ENCODE results near the gene CEP164.

Gene CEP164

GRCh38 chr11:117442049-117442868 lies 114.6 kb downstream of the CEP164 start:
- no peak for DNase-seq (ENCODE audit: low read depth)
- no peak overlapping the region for H3K4me3 ChIP-seq (ENCODE audit: low read depth, low read length)
- TF ChIP-seq, protein P1, sequence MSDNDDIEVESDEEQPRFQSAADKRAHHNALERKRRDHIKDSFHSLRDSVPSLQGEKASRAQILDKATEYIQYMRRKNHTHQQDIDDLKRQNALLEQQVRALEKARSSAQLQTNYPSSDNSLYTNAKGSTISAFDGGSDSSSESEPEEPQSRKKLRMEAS (IDR thresholded peaks at IDR 0.05; ENCODE audit: low read depth, low read length) = no peak
- TF ChIP-seq MYC (IDR thresholded peaks at IDR 0.05; ENCODE audit: low read depth, low read length) (no peak), POLR2A (IDR thresholded peaks at IDR 0.05; ENCODE audit: extremely low read depth, insufficient read length) (no peak)
- TF ChIP-seq, protein P2, sequence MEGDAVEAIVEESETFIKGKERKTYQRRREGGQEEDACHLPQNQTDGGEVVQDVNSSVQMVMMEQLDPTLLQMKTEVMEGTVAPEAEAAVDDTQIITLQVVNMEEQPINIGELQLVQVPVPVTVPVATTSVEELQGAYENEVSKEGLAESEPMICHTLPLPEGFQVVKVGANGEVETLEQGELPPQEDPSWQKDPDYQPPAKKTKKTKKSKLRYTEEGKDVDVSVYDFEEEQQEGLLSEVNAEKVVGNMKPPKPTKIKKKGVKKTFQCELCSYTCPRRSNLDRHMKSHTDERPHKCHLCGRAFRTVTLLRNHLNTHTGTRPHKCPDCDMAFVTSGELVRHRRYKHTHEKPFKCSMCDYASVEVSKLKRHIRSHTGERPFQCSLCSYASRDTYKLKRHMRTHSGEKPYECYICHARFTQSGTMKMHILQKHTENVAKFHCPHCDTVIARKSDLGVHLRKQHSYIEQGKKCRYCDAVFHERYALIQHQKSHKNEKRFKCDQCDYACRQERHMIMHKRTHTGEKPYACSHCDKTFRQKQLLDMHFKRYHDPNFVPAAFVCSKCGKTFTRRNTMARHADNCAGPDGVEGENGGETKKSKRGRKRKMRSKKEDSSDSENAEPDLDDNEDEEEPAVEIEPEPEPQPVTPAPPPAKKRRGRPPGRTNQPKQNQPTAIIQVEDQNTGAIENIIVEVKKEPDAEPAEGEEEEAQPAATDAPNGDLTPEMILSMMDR (IDR thresholded peaks at IDR 0.05; ENCODE audit: low read depth, low read length) = no peak

DNA sequence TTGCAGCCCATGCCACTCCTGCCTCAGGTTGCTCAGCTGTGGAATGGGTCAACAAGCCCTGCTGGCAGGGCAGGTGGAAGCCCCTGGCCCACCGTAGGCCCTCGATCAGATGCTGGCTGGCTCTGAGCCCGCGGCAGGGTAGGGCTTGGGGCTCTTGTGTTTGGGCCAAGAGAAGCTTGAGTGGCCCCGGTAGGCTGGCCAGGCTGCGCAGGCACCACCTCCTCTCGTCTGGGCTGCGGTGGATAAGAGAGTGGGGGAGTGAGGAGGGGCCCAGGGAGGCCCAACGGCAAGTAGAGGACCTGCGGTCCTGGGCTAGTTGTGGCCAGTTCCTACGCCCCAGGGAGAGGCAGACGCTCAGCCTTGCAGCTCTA lies 115.2 kb downstream of the CEP164 start:
- no peak for TF ChIP-seq POLR2A (IDR thresholded peaks at IDR 0.05; ENCODE audit: extremely low read depth, insufficient read length)
- TF ChIP-seq, protein P1 (IDR thresholded peaks at IDR 0.05; ENCODE audit: low read depth, low read length) = no peak
- TF ChIP-seq MYC (IDR thresholded peaks at IDR 0.05; ENCODE audit: low read depth, low read length) = no peak
- TF ChIP-seq, protein P2 (IDR thresholded peaks at IDR 0.05; ENCODE audit: low read depth, low read length) = no peak
- H3K4me3 ChIP-seq (ENCODE audit: low read depth, low read length) = no peak overlapping the region
- no peak for DNase-seq (ENCODE audit: low read depth)

DNA sequence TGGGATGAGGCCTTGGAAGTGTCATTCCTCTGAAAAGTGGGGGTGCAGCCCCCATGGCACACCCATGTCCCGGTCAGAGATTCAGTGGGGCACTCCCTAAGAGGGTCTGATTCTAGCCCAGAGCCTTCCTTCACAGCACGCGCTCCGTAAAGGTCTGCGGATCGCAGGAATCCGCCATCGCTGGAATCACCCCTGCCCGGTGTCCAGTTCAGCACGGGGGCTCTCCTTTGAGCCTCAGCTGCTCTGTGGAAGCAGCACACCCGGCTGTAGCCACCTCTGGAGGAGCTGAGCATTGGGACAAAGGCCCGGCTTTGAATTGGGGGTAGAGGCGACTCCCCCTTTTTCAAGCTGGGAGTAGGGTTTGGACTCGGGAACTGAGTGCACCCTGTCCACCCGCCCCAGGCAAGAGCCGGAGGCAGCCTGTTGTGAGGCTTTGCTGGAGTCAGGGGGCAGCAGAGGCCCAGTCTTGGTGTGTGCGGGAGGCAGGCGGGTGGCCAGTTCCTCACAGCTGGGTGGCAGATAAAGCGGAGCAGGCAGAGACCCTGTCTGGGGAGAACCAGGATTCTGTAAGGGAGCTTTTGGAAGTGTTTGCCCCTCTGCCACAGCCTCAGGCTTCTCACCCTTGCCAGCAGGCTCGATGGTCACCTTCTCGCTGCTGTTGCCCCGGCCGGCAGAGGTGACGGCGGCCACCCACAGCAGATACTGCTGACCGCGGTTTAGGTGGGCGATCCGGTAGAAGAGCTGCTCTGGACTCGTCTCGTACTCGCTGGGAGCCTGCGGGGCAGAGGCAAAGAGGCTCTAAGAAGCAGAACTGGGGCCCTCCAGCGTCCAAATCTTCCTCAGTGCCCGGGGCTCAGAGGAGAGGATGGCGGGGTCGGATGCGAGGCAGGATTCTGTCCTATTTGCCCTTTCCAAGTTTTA lies 115.9 kb downstream of the CEP164 start:
- H3K4me3 ChIP-seq (ENCODE audit: low read depth, low read length) = no peak overlapping the region
- DNase-seq (ENCODE audit: low read depth) = peak; percentile 53
- TF ChIP-seq MYC (IDR thresholded peaks at IDR 0.05; ENCODE audit: low read depth, low read length) (no peak), POLR2A (IDR thresholded peaks at IDR 0.05; ENCODE audit: extremely low read depth, insufficient read length) (no peak)
- TF ChIP-seq, protein P1 (IDR thresholded peaks at IDR 0.05; ENCODE audit: low read depth, low read length) = 0 out of 2 replicates have a peak, but pooled peaks have one; percentile 8
- TF ChIP-seq, protein P2 (IDR thresholded peaks at IDR 0.05; ENCODE audit: low read depth, low read length) = peak; percentile 58

GRCh38 chr11:117444256-117444655 lies 116.6 kb downstream of the CEP164 start:
- no peak overlapping the region for H3K4me3 ChIP-seq (ENCODE audit: low read depth, low read length)
- DNase-seq (ENCODE audit: low read depth) = no peak
- TF ChIP-seq, protein P1 (IDR thresholded peaks at IDR 0.05; ENCODE audit: low read depth, low read length) = no peak
- TF ChIP-seq POLR2A (IDR thresholded peaks at IDR 0.05; ENCODE audit: extremely low read depth, insufficient read length) (no peak), MYC (IDR thresholded peaks at IDR 0.05; ENCODE audit: low read depth, low read length) (no peak)
- TF ChIP-seq, protein P2 (IDR thresholded peaks at IDR 0.05; ENCODE audit: low read depth, low read length) = no peak

DNA sequence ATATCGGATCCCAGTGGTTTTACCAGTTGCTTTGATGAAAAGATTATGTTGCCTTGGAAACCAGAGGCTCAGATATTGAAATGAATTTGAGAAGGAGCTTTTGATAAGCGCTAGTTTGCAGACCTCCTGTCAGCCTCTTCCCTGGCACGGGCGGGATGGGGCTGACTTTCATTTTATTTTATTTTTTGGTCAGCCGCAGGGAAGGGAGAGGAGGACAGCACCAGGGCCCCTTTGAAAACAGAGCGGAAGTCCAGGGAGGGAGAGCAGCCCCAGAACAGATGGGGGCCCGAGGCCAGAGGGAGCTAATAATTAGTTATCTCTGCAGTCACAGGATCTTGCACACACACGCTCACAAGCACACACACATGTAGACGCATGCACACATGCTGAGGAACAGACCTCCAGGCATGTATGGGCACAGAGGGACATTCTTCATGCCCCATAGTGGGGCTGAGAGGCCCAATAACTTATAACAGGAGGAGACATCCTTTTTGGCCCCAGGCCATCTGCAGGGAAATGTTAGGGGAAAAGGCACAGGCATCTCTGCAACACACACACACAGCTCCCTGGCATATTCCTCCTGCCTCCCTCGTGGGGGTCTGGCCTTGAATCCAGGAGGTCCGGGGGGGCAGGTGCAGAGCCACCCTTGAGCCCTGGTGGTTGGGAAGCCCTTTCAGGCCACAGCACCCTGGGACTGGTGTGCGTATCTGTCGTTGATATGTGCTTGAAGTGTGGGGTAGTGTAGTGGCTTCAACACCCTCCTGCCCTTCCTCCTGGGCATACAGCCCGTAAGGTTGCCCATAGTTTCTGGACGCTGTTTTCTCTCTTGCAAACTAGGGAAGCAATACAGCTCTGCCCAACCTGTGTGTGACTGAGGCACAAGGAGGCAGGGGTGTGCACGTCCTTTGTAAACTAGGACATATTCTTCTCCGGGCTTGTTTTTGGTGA lies 117.3 kb downstream of the CEP164 start:
- TF ChIP-seq, protein P2 (IDR thresholded peaks at IDR 0.05; ENCODE audit: low read depth, low read length) = no peak
- TF ChIP-seq POLR2A (IDR thresholded peaks at IDR 0.05; ENCODE audit: extremely low read depth, insufficient read length) = no peak
- TF ChIP-seq MYC (IDR thresholded peaks at IDR 0.05; ENCODE audit: low read depth, low read length) = no peak
- TF ChIP-seq, protein P1 (IDR thresholded peaks at IDR 0.05; ENCODE audit: low read depth, low read length) = no peak

More for the DNA sequence above, 117.3 kb downstream of the CEP164 start:
- no peak overlapping the region for H3K4me3 ChIP-seq (ENCODE audit: low read depth, low read length)
- no peak for DNase-seq (ENCODE audit: low read depth)
